GM10847 (cell line): ENCODE results near the gene EMID1.

Experiments used
- POLR2A ChIP-seq: IDR thresholded peaks from 2 replicates; pipeline ENCODE4 v1.6.1; 2011; ENCODE audit not compliant: insufficient read length; ENCODE audit errors: extremely low read depth

Gene EMID1

DNA sequence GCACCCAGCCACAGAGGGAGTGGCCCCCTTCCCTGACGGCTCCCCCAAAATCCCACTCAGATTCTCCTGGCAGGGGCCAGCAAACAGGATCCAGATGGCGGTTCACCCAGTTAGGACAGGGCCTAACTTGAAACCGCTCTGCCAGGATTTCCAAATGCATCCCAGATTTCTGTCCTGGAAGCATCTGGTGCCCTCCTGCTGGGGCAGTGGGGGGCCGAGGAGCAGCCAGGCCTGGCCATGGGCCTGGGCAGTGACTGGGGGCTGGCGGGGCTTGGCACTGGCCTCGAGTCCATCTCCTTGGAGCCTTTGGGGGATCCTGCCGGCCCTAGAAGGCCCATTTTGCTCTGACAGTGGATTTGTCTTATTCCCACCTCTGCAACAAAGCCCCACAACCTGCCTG is 17.9 kb upstream of the EMID1 start:
- TF ChIP-seq POLR2A: no peak

DNA sequence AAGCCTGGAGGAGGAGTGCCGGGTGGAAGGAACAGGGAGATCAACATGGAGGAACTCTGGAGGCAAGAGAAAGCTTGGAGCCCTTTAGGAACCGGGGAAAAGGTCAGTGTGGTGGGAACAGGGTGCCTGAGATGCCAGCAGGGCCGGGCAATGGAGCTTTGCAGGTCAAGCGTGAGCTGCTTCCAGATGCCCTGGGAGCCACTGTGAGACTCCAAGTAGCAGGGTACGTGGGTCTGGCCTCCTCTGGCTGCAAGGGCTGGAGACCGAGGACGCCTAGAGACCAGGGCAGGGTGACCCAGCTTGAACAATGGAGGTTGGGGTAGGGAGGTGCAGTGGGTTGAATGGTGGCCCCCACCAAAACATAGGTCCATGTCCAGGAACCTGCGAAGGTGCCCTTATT is 15.6 kb upstream of the EMID1 start:
- no peak for TF ChIP-seq POLR2A

- TF ChIP-seq POLR2A: no peak
Measured at GRCh38 chr22:29190918-29191317, 14.8 kb upstream of the EMID1 start.

DNA sequence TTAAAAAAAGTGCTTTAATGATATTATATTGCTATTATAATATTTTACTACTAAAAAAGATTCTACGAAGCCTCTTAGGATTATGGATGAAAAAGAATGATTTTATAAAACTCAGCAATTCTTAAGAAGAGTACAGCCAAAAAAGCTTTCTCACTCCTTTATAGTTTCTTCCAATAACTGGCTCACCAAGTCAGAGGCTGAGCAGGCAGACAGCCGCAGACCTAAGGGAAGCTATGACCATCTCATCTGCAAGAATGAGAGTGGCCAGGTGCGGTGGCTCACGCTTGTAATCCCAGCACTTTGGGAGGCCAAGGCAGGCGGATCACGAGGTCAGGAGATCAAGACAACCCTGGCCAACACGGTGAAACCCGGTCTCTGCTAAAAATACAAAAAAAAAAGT is 12.7 kb upstream of the EMID1 start:
- no peak for TF ChIP-seq POLR2A

DNA sequence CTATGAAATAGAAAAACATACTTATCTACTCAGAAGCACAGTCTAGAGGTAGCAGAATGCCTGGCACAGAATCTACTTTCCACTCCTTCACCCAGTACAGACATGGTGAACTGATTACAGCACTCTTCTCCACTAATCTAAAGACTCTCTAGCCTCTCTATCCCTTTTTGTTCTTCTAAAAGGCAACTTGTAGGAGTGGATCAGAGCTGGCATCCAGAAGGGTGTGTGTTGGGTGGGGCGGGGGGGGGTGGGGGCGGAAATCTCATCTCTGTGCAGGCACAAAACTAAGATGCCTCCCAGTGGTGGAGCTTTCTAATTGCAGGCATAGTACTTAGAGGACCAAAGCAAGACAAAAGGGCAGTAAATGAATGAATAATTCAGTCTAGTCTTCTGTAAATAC is 11.5 kb upstream of the EMID1 start:
- TF ChIP-seq POLR2A: no peak

DNA sequence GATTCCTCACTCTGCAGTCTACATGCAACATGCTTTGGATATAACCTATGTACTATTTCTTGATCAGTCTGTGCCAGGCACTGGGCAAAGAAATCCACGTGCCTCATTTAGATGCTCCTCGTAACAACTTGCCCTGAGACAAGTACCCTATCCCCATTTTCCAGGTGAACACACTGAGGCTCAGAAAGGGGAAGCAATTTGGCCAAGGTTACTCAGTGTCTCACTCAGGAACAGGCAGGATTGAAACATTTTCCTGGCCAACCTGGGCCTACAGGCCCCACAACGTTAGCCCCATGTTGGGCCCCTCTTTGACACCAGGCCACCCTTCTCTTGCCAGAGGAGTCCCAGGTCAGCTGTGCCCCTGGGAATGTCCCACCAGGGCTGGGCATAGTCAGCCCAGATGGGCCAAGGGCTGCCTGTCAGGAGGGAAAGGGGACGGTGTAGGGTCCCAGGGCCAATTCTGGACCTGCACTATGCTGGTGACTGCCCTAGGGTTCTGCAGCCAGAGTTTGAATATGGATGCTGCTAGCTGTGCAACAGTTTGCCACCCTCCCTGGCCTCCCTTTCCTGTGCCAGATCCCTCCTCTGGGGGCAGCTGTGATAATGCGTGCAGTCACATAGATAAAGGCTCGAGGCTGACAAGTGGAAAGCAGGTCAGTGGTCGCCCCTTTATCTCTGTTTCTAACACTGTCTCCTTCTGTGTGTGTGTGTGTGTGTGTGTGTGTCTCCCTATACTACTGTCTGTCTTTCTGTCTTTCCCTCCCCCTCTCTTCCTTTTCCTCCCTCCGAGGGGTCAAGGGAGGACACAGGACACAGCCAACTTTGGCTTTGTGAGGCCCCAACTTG is 10.4 kb upstream of the EMID1 start:
- TF ChIP-seq POLR2A: no peak

DNA sequence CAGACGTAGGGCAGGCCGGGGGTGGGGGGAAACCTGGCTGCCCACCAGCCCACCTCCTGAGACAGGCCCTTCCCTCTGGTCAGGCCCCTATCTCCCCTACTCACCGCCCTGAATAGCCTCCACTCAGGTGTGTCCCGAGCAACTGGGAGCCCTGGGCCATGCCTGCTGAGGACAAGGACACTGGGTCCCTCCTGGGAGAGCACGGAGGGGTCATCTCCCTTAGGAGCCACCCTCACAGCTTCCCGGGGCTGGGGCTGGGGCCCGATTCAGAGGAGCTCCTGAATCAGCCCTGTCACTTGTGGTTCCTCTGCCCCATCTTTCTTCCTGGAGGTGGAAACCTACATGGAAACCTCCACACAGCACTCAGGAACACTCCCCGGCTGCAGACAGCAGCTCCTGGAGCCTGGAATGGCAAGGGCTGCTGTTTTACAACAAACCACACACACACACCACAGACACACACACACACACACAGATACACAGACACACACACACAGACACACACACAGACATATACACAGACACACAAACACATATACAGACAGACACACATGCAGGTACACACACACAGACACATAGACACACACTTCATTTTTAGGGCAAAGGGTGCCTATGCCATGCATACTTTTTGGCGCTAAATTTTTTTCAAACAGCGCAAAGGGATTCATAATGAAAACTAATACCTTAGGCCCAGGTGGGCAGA is 9.6 kb upstream of the EMID1 start:
- TF ChIP-seq POLR2A: no peak

- TF ChIP-seq POLR2A: no peak
Measured at GRCh38 chr22:29197096-29197495, 8.6 kb upstream of the EMID1 start.

DNA sequence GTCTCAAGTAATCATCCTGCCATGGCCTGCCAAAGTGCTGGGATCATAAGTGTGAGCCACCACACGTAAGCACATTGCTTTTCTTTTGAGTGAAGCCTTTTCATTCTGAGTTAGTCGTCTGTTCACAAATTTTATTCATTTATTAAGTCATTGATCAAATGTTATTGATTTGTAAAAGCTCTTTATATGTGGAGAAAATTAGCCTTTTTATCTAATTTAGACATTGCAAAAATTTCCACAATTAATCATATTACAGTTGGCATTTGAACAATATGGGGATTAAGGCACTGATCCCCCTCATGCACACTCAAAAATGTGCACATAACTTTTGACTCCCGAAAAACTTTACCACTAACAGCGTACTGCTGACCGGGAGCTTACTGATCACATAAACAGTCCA is 7.5 kb upstream of the EMID1 start:
- no peak for TF ChIP-seq POLR2A

DNA sequence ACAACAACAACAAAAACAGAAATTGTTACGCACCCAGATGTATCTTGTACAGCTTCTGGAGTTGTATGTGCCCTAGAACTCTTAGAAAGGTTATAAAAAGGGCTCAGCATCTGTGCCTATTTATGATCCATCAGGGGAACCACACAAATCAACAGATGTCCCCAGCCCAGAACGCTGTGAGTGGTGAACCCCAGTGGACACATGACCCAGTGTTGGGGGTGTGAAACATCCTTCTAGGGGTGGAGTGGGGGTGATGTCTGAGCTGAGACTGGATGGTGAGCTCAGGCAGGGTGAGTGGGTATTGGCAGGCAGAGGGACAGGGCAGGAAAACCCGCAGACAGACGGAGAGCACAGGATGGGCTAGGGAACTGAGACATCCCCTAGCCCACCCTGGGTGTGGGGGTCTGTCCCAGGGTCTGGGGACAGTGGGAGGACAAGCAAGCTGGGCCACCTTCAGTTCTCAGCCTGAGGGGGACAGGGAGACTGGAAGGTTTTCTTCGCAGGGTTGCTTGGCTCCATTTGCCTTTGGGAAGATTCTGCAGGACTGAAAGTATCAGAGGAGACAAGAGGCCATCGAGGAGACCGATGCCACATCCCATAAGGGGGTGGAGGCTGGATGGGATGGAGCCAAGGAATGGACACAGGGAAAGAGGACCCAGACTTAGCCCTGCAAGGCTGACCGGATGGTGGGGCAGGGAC is 5.8 kb upstream of the EMID1 start:
- TF ChIP-seq POLR2A: no peak

DNA sequence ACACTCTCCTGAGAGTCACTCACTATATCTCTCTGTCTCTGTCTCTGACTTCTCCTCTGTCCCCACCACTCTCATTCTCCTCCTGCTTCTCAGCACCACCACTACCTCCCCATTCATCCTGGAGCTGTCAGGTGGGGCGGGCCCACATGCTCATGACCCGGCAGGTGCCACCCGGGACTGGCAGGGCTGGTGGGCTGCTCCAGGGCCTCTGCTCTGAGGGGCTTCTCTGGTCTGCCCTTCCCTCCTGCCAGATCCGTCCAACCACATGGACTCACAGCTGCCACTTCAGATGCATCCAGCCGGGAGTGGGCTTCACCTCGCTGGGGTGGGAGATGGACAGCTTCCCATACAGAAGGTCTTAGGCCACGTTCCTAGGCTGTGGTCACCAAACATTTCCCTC is 4.8 kb upstream of the EMID1 start:
- TF ChIP-seq POLR2A: no peak

GRCh38 chr22:29201782-29202181 is 3.9 kb upstream of the EMID1 start:
- no peak for TF ChIP-seq POLR2A

GRCh38 chr22:29202212-29203192 is 3.2 kb upstream of the EMID1 start:
- peak; percentile 29 for TF ChIP-seq POLR2A

DNA sequence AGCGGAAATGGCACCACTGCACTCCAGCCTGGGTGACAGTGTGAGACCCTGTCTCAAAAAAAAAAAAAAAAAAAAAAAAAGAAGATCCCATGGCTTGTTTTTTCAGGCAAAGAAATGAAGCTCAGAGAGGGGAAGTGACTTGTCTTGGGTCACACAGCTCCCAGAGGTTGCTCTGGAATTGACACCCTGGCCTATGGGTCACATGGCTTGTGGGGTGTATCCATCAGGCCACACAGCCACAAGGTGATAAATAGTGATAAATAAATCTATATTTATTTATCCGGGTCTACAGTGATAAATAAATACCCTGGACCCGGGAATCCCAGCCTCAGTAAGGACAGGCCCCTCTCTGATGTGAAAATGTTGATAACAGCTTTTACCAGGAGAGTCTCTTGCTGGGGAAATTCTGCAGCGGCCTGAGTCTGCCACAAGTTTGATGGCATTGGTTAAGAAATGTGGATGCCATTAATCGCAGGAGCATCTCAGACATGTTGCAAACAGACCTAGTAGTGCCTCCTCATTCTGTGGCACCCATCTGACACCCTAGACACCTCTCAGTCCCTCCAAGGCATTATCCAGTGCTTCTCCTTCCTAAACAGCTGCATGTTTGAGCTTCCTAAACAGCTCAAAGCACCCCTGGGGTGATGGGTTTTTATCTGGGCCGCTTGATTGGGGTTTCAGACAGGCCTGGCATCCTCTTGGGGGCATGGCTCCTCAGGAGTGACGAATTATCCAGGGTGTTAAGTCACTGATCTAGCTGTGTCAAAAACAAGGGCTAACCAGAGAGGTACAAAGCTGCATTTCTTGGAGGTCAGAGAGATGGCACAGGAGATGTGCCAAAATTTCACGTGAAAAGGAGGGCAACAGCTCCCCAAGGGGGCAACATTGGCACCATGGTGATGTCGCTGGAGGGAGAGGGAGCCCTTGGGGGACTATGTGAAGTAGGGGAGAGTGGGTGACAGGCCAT is 1.9 kb upstream of the EMID1 start:
- TF ChIP-seq POLR2A: no peak
